ENCODE results near the gene DGKE. TPM values are rescaled to one million over a fixed set of nuclear protein-coding genes. Genes with fewer than 3 reads are reported as not detected.

Gene DGKE
- total and polyA plus RNA-seq, 2 of the 8 experiments (the other 6 are each of a cell fraction or from before 2014, with no cell fraction given), result 1.7 to 7.4 TPM

DNA sequence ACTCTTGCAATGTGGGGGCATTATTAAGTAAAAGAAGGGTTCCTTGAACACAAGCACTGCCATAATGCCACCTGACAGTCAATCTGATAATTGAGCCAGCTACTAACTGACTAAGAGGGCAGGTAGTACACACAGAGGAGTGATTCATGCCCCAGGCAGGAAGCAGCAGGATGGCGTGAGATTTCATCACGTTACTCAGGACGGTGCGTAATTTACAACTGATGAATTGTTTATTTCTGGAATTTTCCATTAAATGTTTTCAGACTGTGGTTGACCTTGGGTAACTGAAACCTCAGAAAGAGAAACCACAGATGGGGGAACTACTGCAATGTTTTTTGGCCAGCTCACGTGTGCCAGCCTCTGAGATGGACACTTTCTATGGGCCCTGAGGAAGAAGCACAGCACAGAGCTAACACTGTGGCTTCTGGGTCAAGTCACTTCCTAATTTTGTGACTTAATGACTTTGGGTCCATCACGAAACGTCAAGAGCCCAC, 46.9 kb upstream of the DGKE start:
- H4K5ac ChIP-seq (ENCODE audit: insufficient read length, low read depth, low read length), result no peak overlapping the region
- H2BK20ac ChIP-seq (ENCODE audit: low read length), result no peak overlapping the region
- no peak overlapping the region for H2AK5ac ChIP-seq (ENCODE audit: low read depth, low read length)
- ChIA-PET CTCF (ENCODE audit: partially characterized antibody) (interaction anchor here (1.8 kb wide), 1 partner anchor 26 kb away, joined by 4 read pairs; no protein-coding TSS in a partner anchor), POLR2A (ENCODE audit: partially characterized antibody) (no interaction called here)
- H3K27ac ChIP-seq (ENCODE audit: low read depth, low read length), result no peak overlapping the region
- no peak overlapping the region for H4K8ac ChIP-seq (ENCODE audit: extremely low read depth, insufficient read depth, low read length)
- H3K79me1 ChIP-seq (ENCODE audit: low read depth, low read length), result no peaks in the 10 kb centered on the region
- H3K27me3 ChIP-seq (replicated peaks in 1 of 4; ENCODE audit: control insufficient read depth in 3 of 4, extremely low read depth in 1 of 4, insufficient read depth in 3 of 4, low read length in 3 of 4), result no peaks in the 10 kb centered on the region; a peak in 2 of 7 replicates
- no peaks in the 10 kb centered on the region for H3K36me3 ChIP-seq (ENCODE audit: control insufficient read depth in 2 of 4, insufficient read depth in 4 of 4, low read length in 3 of 4)
- FAIRE-seq (no peak), DNase-seq (ENCODE audit: low read depth in 1 of 2, low spot score in 2 of 2) (no peak)
- H3K23ac ChIP-seq (ENCODE audit: insufficient read length), result no peak overlapping the region
- H3K56ac ChIP-seq (replicated peaks; ENCODE audit: insufficient read length, low read depth, low read length), result no peak overlapping the region
- H2BK5ac ChIP-seq (ENCODE audit: low read depth, low read length), result no peak overlapping the region
- no peak overlapping the region for H3K9ac ChIP-seq (replicated peaks in 1 of 4; ENCODE audit: extremely low read depth in 1 of 4, low read depth in 3 of 4, low read length in 3 of 4)
- no peaks in the 10 kb centered on the region for H3K4me1 ChIP-seq (replicated peaks in 1 of 4; ENCODE audit: control insufficient read depth in 3 of 4, insufficient read depth in 4 of 4, low read length in 3 of 4)
- H2BK120ac ChIP-seq (replicated peaks; ENCODE audit: low read depth, low read length), result no peak overlapping the region
- H3K4me3 ChIP-seq (ENCODE audit: extremely low read depth in 1 of 4, insufficient read depth in 2 of 4, low read depth in 3 of 4, low read length in 4 of 4), result no peak overlapping the region
- no peak overlapping the region for H3K18ac ChIP-seq (ENCODE audit: extremely low read depth, low read length)
- H3K4ac ChIP-seq (replicated peaks; ENCODE audit: insufficient read length, low read depth, low read length), result no peak overlapping the region
- H3K23me2 ChIP-seq (ENCODE audit: low read depth, low read length), result no peaks in the 10 kb centered on the region
- 93% methylated on average over 7 of the region's 7 CpGs; no CpG with 5 or more reads in 1 of the 2 experiments for WGBS, 2 experiments (ENCODE audit: extremely low coverage in 1 of 2, insufficient coverage in 1 of 2, insufficient read length in 1 of 2, insufficient replicate concordance in 2 of 2, low coverage in 1 of 2, low lambda C conversion rate in 2 of 2, missing lambda C conversion rate in 1 of 2)
- H2BK12ac ChIP-seq (ENCODE audit: low read depth, low read length), result no peak overlapping the region
- no peaks in the 10 kb centered on the region for H3K9me3 ChIP-seq (ENCODE audit: insufficient read depth in 2 of 2, low read depth in 1 of 2, low read length in 1 of 2)
- H2BK15ac ChIP-seq (ENCODE audit: low read length), result no peak overlapping the region
- no peak overlapping the region for H4K91ac ChIP-seq (replicated peaks; ENCODE audit: insufficient read length, low read length)
- no peak overlapping the region for H3K14ac ChIP-seq (ENCODE audit: insufficient read length)
- no peak overlapping the region for H3K4me2 ChIP-seq (ENCODE audit: insufficient read depth in 1 of 2, low read depth in 2 of 2, low read length in 2 of 2)
- H3K79me2 ChIP-seq (ENCODE audit: control insufficient read depth in 1 of 2, insufficient read depth in 2 of 2, low read length in 2 of 2), result no peaks in the 10 kb centered on the region
- H2AFZ ChIP-seq (ENCODE audit: low read length), result no peak overlapping the region
- H4K20me1 ChIP-seq (replicated peaks in 1 of 2; ENCODE audit: control insufficient read depth in 1 of 2, insufficient read depth in 2 of 2, low read length in 2 of 2), result no peaks in the 10 kb centered on the region
- TF ChIP-seq, protein P1, sequence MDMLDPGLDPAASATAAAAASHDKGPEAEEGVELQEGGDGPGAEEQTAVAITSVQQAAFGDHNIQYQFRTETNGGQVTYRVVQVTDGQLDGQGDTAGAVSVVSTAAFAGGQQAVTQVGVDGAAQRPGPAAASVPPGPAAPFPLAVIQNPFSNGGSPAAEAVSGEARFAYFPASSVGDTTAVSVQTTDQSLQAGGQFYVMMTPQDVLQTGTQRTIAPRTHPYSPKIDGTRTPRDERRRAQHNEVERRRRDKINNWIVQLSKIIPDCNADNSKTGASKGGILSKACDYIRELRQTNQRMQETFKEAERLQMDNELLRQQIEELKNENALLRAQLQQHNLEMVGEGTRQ (IDR thresholded peaks at IDR 0.05; ENCODE audit: low read length), result no peak
- TF ChIP-seq HDAC6 (IDR thresholded peaks at IDR 0.05; ENCODE audit: low read depth, low read length) (no peak), TAF7 (optimal IDR thresholded peaks at IDR 0.05; ENCODE audit: borderline replicate concordance, low read depth, low read length) (no peak), GTF2F1 (IDR thresholded peaks at IDR 0.05; ENCODE audit: borderline replicate concordance, low read depth, low read length) (no peak), RXRA (IDR thresholded peaks at IDR 0.05; ENCODE audit: insufficient read depth, low read depth, low read length) (no peak), TEAD4 (IDR thresholded peaks at IDR 0.05; ENCODE audit: low read depth, low read length) (no peak), KDM1A (IDR thresholded peaks at IDR 0.05; ENCODE audit: borderline replicate concordance, low read length) (no peak), POU5F1 (IDR thresholded peaks at IDR 0.05; ENCODE audit: low read depth, low read length) (no peak), SP2 (IDR thresholded peaks at IDR 0.05; ENCODE audit: low read length) (no peak), ASH2L (IDR thresholded peaks at IDR 0.05; ENCODE audit: low read length) (no peak), SUZ12 (IDR thresholded peaks at IDR 0.05; ENCODE audit: low read length) (no peak), CREB1 (IDR thresholded peaks at IDR 0.05) (no peak), YY1 (IDR thresholded peaks at IDR 0.05; ENCODE audit: low read depth, low read length) (no peak)
- TF ChIP-seq, protein P2, sequence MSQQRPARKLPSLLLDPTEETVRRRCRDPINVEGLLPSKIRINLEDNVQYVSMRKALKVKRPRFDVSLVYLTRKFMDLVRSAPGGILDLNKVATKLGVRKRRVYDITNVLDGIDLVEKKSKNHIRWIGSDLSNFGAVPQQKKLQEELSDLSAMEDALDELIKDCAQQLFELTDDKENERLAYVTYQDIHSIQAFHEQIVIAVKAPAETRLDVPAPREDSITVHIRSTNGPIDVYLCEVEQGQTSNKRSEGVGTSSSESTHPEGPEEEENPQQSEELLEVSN (IDR thresholded peaks at IDR 0.05), result no peak
